ACHN (cell line): ENCODE results near the gene UBXN4.

ENCODE experiments used
- DNase-seq: peaks from one replicate; pipeline ENCODE4 v3.0.0-alpha.2; 2015
- in situ Hi-C: cut with HindIII; loops from 2 replicates; pipeline ENCODE4 v1.10.0; 2017; ENCODE audit warnings: low sequenced_read_pairs, low pct_ligation_motif_present, low pct_unique_long_range_greater_than_20kb

Gene UBXN4

GRCh38 chr2:135829378-135830135 lies 87.9 kb downstream of the UBXN4 start:
- no peak for DNase-seq
- in situ Hi-C loops = no loop called here

- in situ Hi-C loops = no loop called here
- no peak for DNase-seq
These were observed 89.6 kb downstream of the UBXN4 start for GRCh38 chr2:135831180-135831812.

GRCh38 chr2:135832891-135833290 lies 91.2 kb downstream of the UBXN4 start:
- no peak for DNase-seq
- in situ Hi-C loops = no loop called here
